Measurements from ENCODE around the gene DIS3L.
"Not testable (repeated sequence)": the region's sequence is repeated elsewhere in the genome, so short reads cannot be mapped to it uniquely, and the experiment has no call there.

DIS3L gene

GRCh38 chr15:66278056-66278455 lies 15.3 kb upstream of the DIS3L start:
- DNase-seq (ENCODE audit: low spot score) = no peak

GRCh38 chr15:66278671-66279070 lies 14.7 kb upstream of the DIS3L start:
- no peak for DNase-seq (ENCODE audit: low spot score)

- peak; percentile 64 for DNase-seq (ENCODE audit: low spot score)
Observed at GRCh38 chr15:66284271-66284670, 9.1 kb upstream of the DIS3L start.

GRCh38 chr15:66285533-66286280 lies 7.7 kb upstream of the DIS3L start:
- DNase-seq (ENCODE audit: low spot score) = no peak

- DNase-seq (ENCODE audit: low spot score) = no peak
Observed at GRCh38 chr15:66287461-66288057, 5.8 kb upstream of the DIS3L start.

GRCh38 chr15:66288093-66288492 lies 5.3 kb upstream of the DIS3L start:
- no peak for DNase-seq (ENCODE audit: low spot score)

- DNase-seq (ENCODE audit: low spot score) = no peak
Observed at GRCh38 chr15:66288551-66289185, 4.7 kb upstream of the DIS3L start.

GRCh38 chr15:66290007-66290406 lies 3.4 kb upstream of the DIS3L start:
- DNase-seq (ENCODE audit: low spot score) = no peak

GRCh38 chr15:66290518-66290917 lies 2.9 kb upstream of the DIS3L start:
- no peak for DNase-seq (ENCODE audit: low spot score)

- peak; percentile 16 for DNase-seq (ENCODE audit: low spot score)
Observed at GRCh38 chr15:66291816-66292570, 1.4 kb upstream of the DIS3L start.

- DNase-seq (ENCODE audit: low spot score) = no peak
Observed at GRCh38 chr15:66292571-66293418, 573 bp upstream of the DIS3L start.

- DNase-seq (ENCODE audit: low spot score) = peak; percentile 23
Observed at GRCh38 chr15:66294157-66294931, 976 bp downstream of the DIS3L start.

- no peak for DNase-seq (ENCODE audit: low spot score)
Observed at GRCh38 chr15:66294932-66295235, 1.5 kb downstream of the DIS3L start.

GRCh38 chr15:66296186-66296585 lies 2.8 kb downstream of the DIS3L start:
- DNase-seq (ENCODE audit: low spot score) = no peak

- no peak for DNase-seq (ENCODE audit: low spot score)
Observed at GRCh38 chr15:66298803-66299251, 5.5 kb downstream of the DIS3L start.

GRCh38 chr15:66302489-66303278 lies 9.3 kb downstream of the DIS3L start:
- DNase-seq (ENCODE audit: low spot score) = no peak

GRCh38 chr15:66304425-66304824 lies 11.1 kb downstream of the DIS3L start:
- not testable (repeated sequence) for DNase-seq (ENCODE audit: low spot score)

GRCh38 chr15:66306381-66306780 lies 13.0 kb downstream of the DIS3L start:
- DNase-seq (ENCODE audit: low spot score) = no peak

GRCh38 chr15:66308531-66308930 lies 15.2 kb downstream of the DIS3L start:
- no peak for DNase-seq (ENCODE audit: low spot score)

- DNase-seq (ENCODE audit: low spot score) = no peak
Observed at GRCh38 chr15:66309828-66310227, 16.5 kb downstream of the DIS3L start.
